HCT116 (cell line): Measurements from ENCODE around the gene TGM2. TPM values are rescaled to one million over a fixed set of nuclear protein-coding genes. Genes with fewer than 3 reads are reported as not detected.

Experiments
- ATAC-seq: fragments of 200-7000 bp; cut with Tn5 transposase; 2 replicates; pipeline ENCODE4 v1.9.1; 2020; ENCODE audit warnings: mild to moderate bottlenecking, moderate library complexity
- BruUV-seq: library from RNA; stranded (reverse); fragments of 400-500 nt; replicated peaks from 2 replicates; lab custom pipeline; 2021; lab: Mats Ljungman, UMichigan
- CTCF ChIA-PET: fragments of 300-600 bp; sonication (Branson Sonifier 250); formaldehyde crosslinking; loops from one replicate; lab custom pipeline; 2021; ENCODE audit warnings: antibody characterized with exemption; lab: Charles Lee
- POLR2A ChIA-PET: fragments of 300-600, 350-600 bp; sonication (Branson Sonifier 250); formaldehyde crosslinking; loops from one replicate; lab custom pipeline; 2021; ENCODE audit warnings: antibody characterized with exemption; lab: Charles Lee
- RAD21 ChIA-PET, 2 experiments: fragments of 300-600 bp; sonication (Branson Sonifier 250); formaldehyde crosslinking; loops; one replicate each; lab custom pipeline; 2023; ENCODE audit warnings: low total read pairs in 2 of 2; ENCODE audit not compliant: uncharacterized antibody in 2 of 2, unreplicated experiment in 2 of 2, low non-redundant PET in 1 of 2; lab: Charles Lee
- DNase-seq: peaks from one replicate; pipeline ENCODE4 v3.0.0-alpha.2; 2010; ENCODE audit warnings: low read depth, low spot score
- H2AFZ ChIP-seq: fragments of 200-600 bp; shearing (Covaris generic), sonication (generic); 2 replicates; pipeline ENCODE4 v1.6.1; 2017; ENCODE audit warnings: low read depth, mixed run types, mixed read lengths, antibody characterized with exemption, low read length; ENCODE audit not compliant: poor library complexity, severe bottlenecking
- H3K27ac ChIP-seq: 2 replicates; pipeline ENCODE4 v1.5.1; 2012; ENCODE audit warnings: low read depth, low read length
- H3K27me3 ChIP-seq: fragments of 200-600 bp; sonication (generic); 2 replicates; pipeline ENCODE4 v1.6.1; 2016; ENCODE audit warnings: mixed run types, low read length, mixed read lengths; ENCODE audit not compliant: insufficient read depth
- H3K36me3 ChIP-seq, 2 experiments: fragments of 200-500 bp in 1 of 2; fragments of 200-600 bp in 1 of 2; sonication (Bioruptor generic) in 1 of 2; sonication (generic) in 1 of 2; 2 replicates each; pipeline versions ENCODE4 v1.5.1 to v1.6.1; 2014 to 2016; ENCODE audit warnings: low read length in 2 of 2, inconsistent platforms in 1 of 2, mixed read lengths in 1 of 2, mixed run types in 1 of 2; ENCODE audit not compliant: insufficient read depth in 2 of 2, control insufficient read depth in 1 of 2
- H3K4me1 ChIP-seq, 2 experiments: fragments of 200-600 bp in 1 of 2; sonication (generic) in 1 of 2; 2 replicates each; pipeline versions ENCODE4 v1.5.1 to v1.6.1; 2012 to 2017; ENCODE audit warnings: low read length in 2 of 2, inconsistent platforms in 1 of 2, mild to moderate bottlenecking in 1 of 2, mixed read lengths in 1 of 2, mixed run types in 1 of 2, moderate library complexity in 1 of 2; ENCODE audit not compliant: insufficient read depth in 2 of 2, control insufficient read depth in 1 of 2
- H3K4me2 ChIP-seq: fragments of 200-600 bp; sonication (generic); 2 replicates; pipeline ENCODE4 v1.6.1; 2017; ENCODE audit warnings: mixed run types, low read length, mixed read lengths
- H3K4me3 ChIP-seq, 2 experiments: fragments of 200-600 bp in 1 of 2; sonication (generic) in 1 of 2; replicated peaks in 1 of 2; 2 replicates each; pipeline ENCODE4 v1.5.1; 2011 to 2016; ENCODE audit warnings: low read length in 2 of 2, control low read depth in 1 of 2, low read depth in 1 of 2, mild to moderate bottlenecking in 1 of 2, mixed read lengths in 1 of 2, mixed run types in 1 of 2
- H3K79me2 ChIP-seq: fragments of 200-600 bp; sonication (generic); 2 replicates; pipeline ENCODE4 v1.6.1; 2017; ENCODE audit warnings: mild to moderate bottlenecking, mixed run types, low read length, moderate library complexity, mixed read lengths; ENCODE audit not compliant: insufficient read depth
- H3K9ac ChIP-seq: fragments of 200-600 bp; sonication (generic); 2 replicates; pipeline ENCODE4 v1.6.1; 2016; ENCODE audit warnings: low read length, mixed read lengths
- H3K9me2 ChIP-seq: fragments of 200-600 bp; sonication (generic), shearing (Covaris generic); 2 replicates; pipeline ENCODE4 v1.6.1; 2017; ENCODE audit warnings: mixed run types, mild to moderate bottlenecking, moderate library complexity; ENCODE audit not compliant: insufficient read depth
- H3K9me3 ChIP-seq, 2 experiments: fragments of 200-500 bp in 1 of 2; fragments of 200-600 bp in 1 of 2; sonication (Bioruptor generic) in 1 of 2; sonication (generic) in 1 of 2; 2 replicates each; pipeline ENCODE4 v1.6.1; 2014 to 2017; ENCODE audit warnings: low read length in 2 of 2, mixed read lengths in 2 of 2, inconsistent platforms in 1 of 2, low read depth in 1 of 2, mild to moderate bottlenecking in 1 of 2, mixed run types in 1 of 2, moderate library complexity in 1 of 2; ENCODE audit not compliant: control insufficient read depth in 1 of 2, insufficient read depth in 1 of 2
- H4K20me1 ChIP-seq: fragments of 200-600 bp; sonication (generic), shearing (Covaris generic); 2 replicates; pipeline ENCODE4 v1.6.1; 2017; ENCODE audit warnings: mixed run types, mild to moderate bottlenecking, moderate library complexity; ENCODE audit not compliant: insufficient read depth
- ATF3 ChIP-seq: IDR thresholded peaks from 2 replicates; pipeline ENCODE4 v1.6.1; 2012
- CBX3 ChIP-seq: IDR thresholded peaks from 2 replicates; pipeline ENCODE4 v1.6.1; 2012; ENCODE audit warnings: low read depth
- CTCF ChIP-seq, 3 experiments: fragments of 200-600 bp in 1 of 3; sonication (generic) in 1 of 3; IDR thresholded peaks in 2 of 3; conservative IDR thresholded peaks in 1 of 3; 2 replicates each; pipeline ENCODE4 v1.5.1; 2012 to 2017; ENCODE audit warnings: low read depth in 2 of 3, low read length in 2 of 3, antibody characterized with exemption in 1 of 3, borderline replicate concordance in 1 of 3, control low read depth in 1 of 3, mild to moderate bottlenecking in 1 of 3, mixed read lengths in 1 of 3, mixed run types in 1 of 3, moderate library complexity in 1 of 3; ENCODE audit not compliant: insufficient read depth in 1 of 3
- EGR1 ChIP-seq: IDR thresholded peaks from 2 replicates; pipeline ENCODE4 v1.6.1; 2012; ENCODE audit warnings: low read depth
- ELF1 ChIP-seq: IDR thresholded peaks from 2 replicates; pipeline ENCODE4 v1.6.1; 2012; ENCODE audit warnings: low read depth, borderline replicate concordance
- EZH2phosphoT487 ChIP-seq: fragments of 200-600 bp; IDR thresholded peaks from 2 replicates; pipeline ENCODE4 v1.6.1; 2018; ENCODE audit warnings: antibody characterized with exemption, borderline replicate concordance
- JUND ChIP-seq: IDR thresholded peaks from 2 replicates; pipeline ENCODE4 v1.6.1; 2012
- MAX ChIP-seq: IDR thresholded peaks from 2 replicates; pipeline ENCODE4 v1.6.1; 2012
- POLR2A ChIP-seq: IDR thresholded peaks from 2 replicates; pipeline ENCODE4 v1.7.0; 2011; ENCODE audit warnings: borderline replicate concordance; ENCODE audit not compliant: insufficient read depth, insufficient read length; ENCODE audit errors: extremely low read depth
- POLR2AphosphoS5 ChIP-seq: IDR thresholded peaks from 2 replicates; pipeline ENCODE4 v1.6.1; 2011; ENCODE audit warnings: mild to moderate bottlenecking, low read depth, low read length, moderate library complexity
- RAD21 ChIP-seq: IDR thresholded peaks from 2 replicates; pipeline ENCODE4 v1.6.1; 2012; ENCODE audit warnings: low read depth, mild to moderate bottlenecking
- SIN3A ChIP-seq: IDR thresholded peaks from 2 replicates; pipeline ENCODE4 v1.6.1; 2012; ENCODE audit warnings: low read depth
- SRF ChIP-seq: IDR thresholded peaks from 2 replicates; pipeline ENCODE4 v1.6.1; 2012; ENCODE audit warnings: low read depth
- TCF7L2 ChIP-seq: IDR thresholded peaks from 2 replicates; pipeline ENCODE4 v1.7.0; 2011; ENCODE audit warnings: borderline replicate concordance, inconsistent platforms; ENCODE audit not compliant: insufficient read depth, insufficient read length; ENCODE audit errors: extremely low read depth
- YY1 ChIP-seq: IDR thresholded peaks from 2 replicates; pipeline ENCODE4 v1.6.1; 2011; ENCODE audit warnings: low read length, low read depth, moderate library complexity, mild to moderate bottlenecking; ENCODE audit not compliant: insufficient replicate concordance; ENCODE audit errors: extremely low read depth
- ZBTB33 ChIP-seq: IDR thresholded peaks from 2 replicates; pipeline ENCODE4 v1.6.1; 2011; ENCODE audit warnings: mild to moderate bottlenecking, low read length, moderate library complexity; ENCODE audit not compliant: insufficient replicate concordance; ENCODE audit errors: extremely low read depth
- ZNF274 ChIP-seq: fragments of 200-500 bp; sonication (Bioruptor generic); IDR thresholded peaks from 2 replicates; pipeline ENCODE4 v1.6.1; 2014; ENCODE audit warnings: mild to moderate bottlenecking, low read depth, low read length, inconsistent platforms
- intact Hi-C: fragments of 100-400 bp; cut with micrococcal nuclease; formaldehyde crosslinking; loops from 2 replicates; pipeline ENCODE4 v1.10.0; 2022
- total RNA-seq: library from RNA; stranded (reverse); gene quantifications from one replicate; pipeline ENCODE4 v1.2.1, GENCODE V29; 2021; ENCODE audit not compliant: unreplicated experiment

Gene TGM2
- total RNA-seq, 1 experiment from 2014 or later = 6.1 TPM

GRCh38 chr20:38147751-38148150, 17.3 kb downstream of the TGM2 start:
- H3K4me1 ChIP-seq = peaks cover 19 to 34% of the 10 kb centered on the region in 2 experiments
- no peak for ATAC-seq
- H3K4me2 ChIP-seq = no peak overlapping the region
- no peaks in the 10 kb centered on the region for H3K27me3 ChIP-seq
- no peak for TF ChIP-seq POLR2AphosphoS5
- TF ChIP-seq EZH2phosphoT487 = no peak
- TF ChIP-seq CTCF (IDR thresholded peaks at IDR 0.05 in 2 of 3, conservative IDR thresholded peaks at IDR 0.05 in 1 of 3; ENCODE audit: borderline replicate concordance in 1 of 3, insufficient read depth in 1 of 3, low read depth in 2 of 3, low read length in 2 of 3) = no peak
- no peak for TF ChIP-seq YY1
- TF ChIP-seq ZBTB33 = no peak
- TF ChIP-seq JUND = no peak
- no peak for TF ChIP-seq MAX
- no peak for TF ChIP-seq SIN3A
- TF ChIP-seq RAD21 = no peak
- TF ChIP-seq CBX3 = no peak
- no peak for TF ChIP-seq POLR2A
- no peak for TF ChIP-seq TCF7L2
- no peak for TF ChIP-seq SRF
- TF ChIP-seq ELF1 = no peak
- TF ChIP-seq ATF3 = no peak
- no peak for TF ChIP-seq ZNF274
- no peak for TF ChIP-seq EGR1
- no peak overlapping the region for H3K27ac ChIP-seq
- no peak overlapping the region for H3K4me3 ChIP-seq
- CTCF ChIA-PET = no interaction called here
- BruUV-seq = no TSS peak
- no peaks in the 10 kb centered on the region for H4K20me1 ChIP-seq
- POLR2A ChIA-PET = no interaction called here
- no peaks in the 10 kb centered on the region for H3K36me3 ChIP-seq
- H3K79me2 ChIP-seq = no peaks in the 10 kb centered on the region
- no peak overlapping the region for H2AFZ ChIP-seq
- no peaks in the 10 kb centered on the region for H3K9me3 ChIP-seq
- no peak for DNase-seq
- intact Hi-C loops = no loop called here
- RAD21 ChIA-PET = no interaction called here
- no peak overlapping the region for H3K9ac ChIP-seq
- no peaks in the 10 kb centered on the region for H3K9me2 ChIP-seq
